ENCODE results near the gene ACTA2. TPM values are rescaled to one million over a fixed set of nuclear protein-coding genes. Genes with fewer than 3 reads are reported as not detected.

The ACTA2 gene
- total and polyA plus RNA-seq, 4 donors = 37.7 to 357 (median 70.8) TPM

GRCh38 chr10:88918191-88918905 lies 34.2 kb downstream of the ACTA2 start:
- H3K27ac ChIP-seq (ENCODE audit: low read depth, low read length) = no peak overlapping the region
- H3K4me1 ChIP-seq (ENCODE audit: control insufficient read depth, insufficient read depth, low read length) = no peaks in the 10 kb centered on the region
- no peaks in the 10 kb centered on the region for H3K27me3 ChIP-seq (ENCODE audit: control insufficient read depth, insufficient read depth, low read length)
- no CpG with 5 or more reads among the region's 3 CpGs for WGBS (ENCODE audit: insufficient coverage)
- H3K36me3 ChIP-seq (ENCODE audit: control insufficient read depth, insufficient read depth, low read length) = no peaks in the 10 kb centered on the region
- H3K4me3 ChIP-seq (ENCODE audit: low read depth, low read length) = no peak overlapping the region
- H3K9me3 ChIP-seq (ENCODE audit: control insufficient read depth, insufficient read depth, low read length) = no peaks in the 10 kb centered on the region
- no peak for DNase-seq (ENCODE audit: low read depth in 4 of 6, low spot score in 6 of 6)

DNA sequence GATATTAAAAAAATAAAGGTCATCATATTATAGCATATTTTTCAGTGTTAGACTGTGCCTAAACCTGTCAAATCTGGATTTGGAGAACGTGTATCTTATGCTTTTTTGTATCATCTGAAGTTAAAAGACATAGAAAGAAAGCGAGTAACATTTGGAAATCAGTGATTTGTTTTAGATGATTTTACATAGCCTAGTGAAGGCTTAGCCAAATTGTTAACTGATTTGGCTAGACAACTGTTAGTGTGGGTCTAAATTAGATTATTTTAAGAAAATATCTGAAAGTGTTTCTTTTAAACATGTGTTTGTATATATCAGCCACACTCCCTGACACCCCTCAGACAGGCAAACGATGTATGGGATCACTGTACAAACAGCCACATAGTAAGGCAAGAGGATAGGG lies 35.6 kb downstream of the ACTA2 start:
- H3K4me3 ChIP-seq (ENCODE audit: low read depth, low read length) = no peak overlapping the region
- H3K36me3 ChIP-seq (ENCODE audit: control insufficient read depth, insufficient read depth, low read length) = no peaks in the 10 kb centered on the region
- no peak for DNase-seq (ENCODE audit: low read depth in 4 of 6, low spot score in 6 of 6)
- WGBS (ENCODE audit: insufficient coverage) = 100% methylated on average over 2 of the region's 3 CpGs
- H3K27ac ChIP-seq (ENCODE audit: low read depth, low read length) = no peak overlapping the region
- no peaks in the 10 kb centered on the region for H3K4me1 ChIP-seq (ENCODE audit: control insufficient read depth, insufficient read depth, low read length)
- H3K9me3 ChIP-seq (ENCODE audit: control insufficient read depth, insufficient read depth, low read length) = no peaks in the 10 kb centered on the region
- H3K27me3 ChIP-seq (ENCODE audit: control insufficient read depth, insufficient read depth, low read length) = no peaks in the 10 kb centered on the region

- no peaks in the 10 kb centered on the region for H3K9me3 ChIP-seq (ENCODE audit: control insufficient read depth, insufficient read depth, low read length)
- no peak for DNase-seq (ENCODE audit: low read depth in 4 of 6, low spot score in 6 of 6)
- H3K27ac ChIP-seq (ENCODE audit: low read depth, low read length) = no peak overlapping the region
- H3K36me3 ChIP-seq (ENCODE audit: control insufficient read depth, insufficient read depth, low read length) = no peaks in the 10 kb centered on the region
- H3K27me3 ChIP-seq (ENCODE audit: control insufficient read depth, insufficient read depth, low read length) = no peaks in the 10 kb centered on the region
- H3K4me3 ChIP-seq (ENCODE audit: low read depth, low read length) = no peak overlapping the region
- no peaks in the 10 kb centered on the region for H3K4me1 ChIP-seq (ENCODE audit: control insufficient read depth, insufficient read depth, low read length)
Measured at GRCh38 chr10:88916231-88916630, 36.3 kb downstream of the ACTA2 start.

DNA sequence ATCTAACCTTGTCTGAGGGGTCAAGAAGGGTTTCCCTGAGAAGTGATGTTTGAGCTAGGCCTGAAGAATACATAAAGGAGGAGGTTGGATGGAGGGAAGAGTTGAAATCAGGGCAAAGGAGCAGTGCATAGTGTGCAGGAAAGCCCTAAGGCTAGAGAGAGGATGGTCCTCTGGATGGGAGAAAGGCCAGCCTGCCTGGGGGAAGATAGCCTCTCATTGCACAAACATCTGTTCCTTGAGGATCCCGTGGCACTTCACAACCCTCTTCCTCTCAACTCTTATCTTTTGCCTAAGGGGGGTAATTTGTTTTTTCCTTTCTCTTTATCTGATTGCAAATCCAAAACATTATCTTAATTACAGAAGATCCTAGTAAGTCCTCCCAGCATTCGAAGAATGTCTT lies 36.8 kb downstream of the ACTA2 start:
- Histone ChIP-seq H3K27ac (ENCODE audit: low read depth, low read length) (no peak overlapping the region), H3K36me3 (ENCODE audit: control insufficient read depth, insufficient read depth, low read length) (no peaks in the 10 kb centered on the region), H3K27me3 (ENCODE audit: control insufficient read depth, insufficient read depth, low read length) (no peaks in the 10 kb centered on the region), H3K4me3 (ENCODE audit: low read depth, low read length) (no peak overlapping the region), H3K9me3 (ENCODE audit: control insufficient read depth, insufficient read depth, low read length) (no peaks in the 10 kb centered on the region), H3K4me1 (ENCODE audit: control insufficient read depth, insufficient read depth, low read length) (no peaks in the 10 kb centered on the region)
- no peak for DNase-seq (ENCODE audit: low read depth in 4 of 6, low spot score in 6 of 6)
- WGBS (ENCODE audit: insufficient coverage) = no CpG with 5 or more reads among the region's 2 CpGs

DNA sequence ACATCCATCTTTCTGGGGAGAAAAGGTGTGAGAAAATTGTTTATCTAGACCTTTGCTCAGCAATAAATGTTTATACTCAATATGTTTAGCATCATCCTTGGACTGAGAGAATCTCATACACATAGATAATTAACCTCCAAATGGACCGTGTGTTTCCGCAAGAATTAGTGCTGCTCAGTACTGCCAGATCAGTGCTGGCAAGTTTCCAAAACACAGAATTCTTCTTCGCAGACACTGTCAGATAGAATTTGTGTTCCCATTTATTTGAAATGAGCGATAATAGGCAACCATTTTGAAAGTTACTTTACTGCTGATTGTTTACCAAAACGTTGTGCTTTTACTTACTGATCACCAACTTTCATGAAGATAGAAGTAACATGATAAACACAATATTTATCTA lies 38.8 kb downstream of the ACTA2 start:
- H3K9me3 ChIP-seq (ENCODE audit: control insufficient read depth, insufficient read depth, low read length) = no peaks in the 10 kb centered on the region
- H3K4me3 ChIP-seq (ENCODE audit: low read depth, low read length) = no peak overlapping the region
- H3K27ac ChIP-seq (ENCODE audit: low read depth, low read length) = no peak overlapping the region
- no peaks in the 10 kb centered on the region for H3K4me1 ChIP-seq (ENCODE audit: control insufficient read depth, insufficient read depth, low read length)
- DNase-seq (ENCODE audit: low read depth in 4 of 6, low spot score in 6 of 6) = peak in 3 of 6 donors; percentile 9 to 81 (median 51)
- WGBS (ENCODE audit: insufficient coverage) = no CpG with 5 or more reads among the region's 5 CpGs
- no peaks in the 10 kb centered on the region for H3K27me3 ChIP-seq (ENCODE audit: control insufficient read depth, insufficient read depth, low read length)
- H3K36me3 ChIP-seq (ENCODE audit: control insufficient read depth, insufficient read depth, low read length) = no peaks in the 10 kb centered on the region

GRCh38 chr10:88913127-88913526 lies 39.4 kb downstream of the ACTA2 start:
- no peak overlapping the region for H3K27ac ChIP-seq (ENCODE audit: low read depth, low read length)
- no peaks in the 10 kb centered on the region for H3K36me3 ChIP-seq (ENCODE audit: control insufficient read depth, insufficient read depth, low read length)
- no peaks in the 10 kb centered on the region for H3K27me3 ChIP-seq (ENCODE audit: control insufficient read depth, insufficient read depth, low read length)
- no peak overlapping the region for H3K4me3 ChIP-seq (ENCODE audit: low read depth, low read length)
- H3K9me3 ChIP-seq (ENCODE audit: control insufficient read depth, insufficient read depth, low read length) = no peaks in the 10 kb centered on the region
- peak in 3 of 6 donors; percentile 12 to 79 (median 17) for DNase-seq (ENCODE audit: low read depth in 4 of 6, low spot score in 6 of 6)
- WGBS (ENCODE audit: insufficient coverage) = 55% methylated on average over 6 of the region's 9 CpGs
- no peaks in the 10 kb centered on the region for H3K4me1 ChIP-seq (ENCODE audit: control insufficient read depth, insufficient read depth, low read length)

DNA sequence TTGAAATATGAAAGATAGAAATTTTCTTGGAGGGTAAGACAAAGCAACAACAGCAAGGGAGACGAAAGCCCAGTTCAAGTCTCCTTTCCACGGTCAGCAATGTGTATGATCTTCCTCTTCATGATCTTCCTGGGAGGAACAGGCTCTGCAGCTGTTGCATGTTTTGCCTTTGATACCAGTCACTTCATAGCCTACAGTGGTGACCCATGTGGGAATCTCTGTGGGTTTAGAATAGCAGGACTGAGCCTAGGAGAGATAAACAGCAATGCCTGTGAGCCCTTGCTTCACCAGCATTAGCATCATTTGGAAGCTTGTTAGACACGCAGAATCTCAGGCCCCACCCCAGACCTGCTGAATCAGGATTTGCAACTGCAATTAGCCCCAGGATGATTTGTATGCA lies 40.7 kb downstream of the ACTA2 start:
- Histone ChIP-seq H3K27me3 (ENCODE audit: control insufficient read depth, insufficient read depth, low read length) (no peaks in the 10 kb centered on the region), H3K9me3 (ENCODE audit: control insufficient read depth, insufficient read depth, low read length) (no peaks in the 10 kb centered on the region), H3K27ac (ENCODE audit: low read depth, low read length) (no peak overlapping the region), H3K36me3 (ENCODE audit: control insufficient read depth, insufficient read depth, low read length) (no peaks in the 10 kb centered on the region), H3K4me3 (ENCODE audit: low read depth, low read length) (no peak overlapping the region), H3K4me1 (ENCODE audit: control insufficient read depth, insufficient read depth, low read length) (no peaks in the 10 kb centered on the region)
- DNase-seq (ENCODE audit: low read depth in 4 of 6, low spot score in 6 of 6) = no peak
- WGBS (ENCODE audit: insufficient coverage) = 96% methylated on average over 3 of the region's 3 CpGs

DNA sequence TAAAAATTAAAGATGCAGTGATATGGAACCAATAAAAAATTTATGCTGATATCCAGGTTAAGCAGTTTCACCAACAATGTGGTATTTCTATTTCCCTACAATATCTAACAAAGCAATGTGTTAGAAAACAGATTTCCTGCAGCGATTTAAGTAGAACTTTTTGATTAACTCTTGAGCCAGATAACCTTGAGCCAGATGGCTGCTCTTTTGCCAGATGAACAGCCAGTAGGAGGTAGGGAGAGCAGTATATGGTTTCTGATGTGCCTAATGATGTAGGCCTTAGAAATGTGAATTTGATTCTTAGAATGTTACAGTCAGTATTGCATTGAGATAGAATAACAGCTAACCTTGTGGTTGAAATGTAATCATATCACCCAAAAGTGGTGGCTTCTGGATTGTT lies 41.5 kb downstream of the ACTA2 start:
- Histone ChIP-seq H3K36me3 (ENCODE audit: control insufficient read depth, insufficient read depth, low read length) (no peaks in the 10 kb centered on the region), H3K27me3 (ENCODE audit: control insufficient read depth, insufficient read depth, low read length) (no peaks in the 10 kb centered on the region), H3K27ac (ENCODE audit: low read depth, low read length) (no peak overlapping the region), H3K4me1 (ENCODE audit: control insufficient read depth, insufficient read depth, low read length) (no peaks in the 10 kb centered on the region), H3K9me3 (ENCODE audit: control insufficient read depth, insufficient read depth, low read length) (no peaks in the 10 kb centered on the region), H3K4me3 (ENCODE audit: low read depth, low read length) (no peak overlapping the region)
- peak in 1 of 6 donors; percentile 66 for DNase-seq (ENCODE audit: low read depth in 4 of 6, low spot score in 6 of 6)
- WGBS (ENCODE audit: insufficient coverage) = no CpG with 5 or more reads among the region's 1 CpG

DNA sequence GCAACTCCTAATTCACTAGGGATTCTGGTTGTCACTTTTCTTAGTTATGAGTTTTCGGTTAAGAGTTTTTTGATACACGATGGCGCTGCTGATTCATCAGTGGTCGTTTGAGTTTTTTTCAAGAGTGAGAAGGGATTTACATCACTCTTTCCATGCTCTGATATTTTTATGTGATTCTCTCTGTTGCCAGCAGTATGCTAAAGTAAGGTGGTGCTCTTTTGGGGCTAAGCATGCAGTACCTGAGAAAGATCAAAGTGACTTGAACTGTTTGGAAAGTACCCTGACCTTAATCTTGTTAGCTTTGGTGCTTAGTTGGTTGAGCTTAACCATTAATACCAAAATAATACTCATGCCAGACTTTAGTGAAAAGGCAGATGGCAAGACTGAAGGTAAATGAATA lies 44.4 kb downstream of the ACTA2 start:
- DNase-seq (ENCODE audit: low read depth in 4 of 6, low spot score in 6 of 6) = no peak
- Histone ChIP-seq H3K4me1 (ENCODE audit: control insufficient read depth, insufficient read depth, low read length) (no peaks in the 10 kb centered on the region), H3K36me3 (ENCODE audit: control insufficient read depth, insufficient read depth, low read length) (no peaks in the 10 kb centered on the region), H3K4me3 (ENCODE audit: low read depth, low read length) (no peak overlapping the region), H3K27ac (ENCODE audit: low read depth, low read length) (no peak overlapping the region), H3K27me3 (ENCODE audit: control insufficient read depth, insufficient read depth, low read length) (no peaks in the 10 kb centered on the region), H3K9me3 (ENCODE audit: control insufficient read depth, insufficient read depth, low read length) (no peaks in the 10 kb centered on the region)
- WGBS (ENCODE audit: insufficient coverage) = no CpG with 5 or more reads among the region's 4 CpGs

- H3K27ac ChIP-seq (ENCODE audit: low read depth, low read length) = no peak overlapping the region
- no peaks in the 10 kb centered on the region for H3K36me3 ChIP-seq (ENCODE audit: control insufficient read depth, insufficient read depth, low read length)
- no CpG with 5 or more reads among the region's 1 CpG for WGBS (ENCODE audit: insufficient coverage)
- H3K4me1 ChIP-seq (ENCODE audit: control insufficient read depth, insufficient read depth, low read length) = no peaks in the 10 kb centered on the region
- no peak overlapping the region for H3K4me3 ChIP-seq (ENCODE audit: low read depth, low read length)
- no peaks in the 10 kb centered on the region for H3K27me3 ChIP-seq (ENCODE audit: control insufficient read depth, insufficient read depth, low read length)
- DNase-seq (ENCODE audit: low read depth in 4 of 6, low spot score in 6 of 6) = no peak
- no peaks in the 10 kb centered on the region for H3K9me3 ChIP-seq (ENCODE audit: control insufficient read depth, insufficient read depth, low read length)
Measured at GRCh38 chr10:88906921-88907320, 45.7 kb downstream of the ACTA2 start.
